Muscle of back (tissue), 13 donors: Measurements from ENCODE around the gene ARHGAP35. TPM values are rescaled to one million over a fixed set of nuclear protein-coding genes. Genes with fewer than 3 reads are reported as not detected.
"Not testable (repeated sequence)": the region's sequence is repeated elsewhere in the genome, so short reads cannot be mapped to it uniquely, and the experiment has no call there.

Experiments used
- DNase-seq, 3 donors: peaks; one replicate each; pipeline versions ENCODE4 v3.0.0 to v3.0.0-alpha.2; 2013
- long read RNA-seq, 9 donors: transcript quantifications; one replicate each; lab custom pipeline, GENCODE V29; 2026
- polyA plus RNA-seq, 10 donors: library from polyadenylated mRNA; unstranded; fragments of 120-200 nt; gene quantifications; one replicate each; pipeline ENCODE4 v1.2.1, GENCODE V29; 2013; ENCODE audit not compliant: insufficient read length in 10 of 10

Gene ARHGAP35
- 10 to 100 TPM; 32.3 to 44.8 (median 37.1) TPM for polyA plus RNA-seq
- long read RNA-seq, donor 1, full-length matches to known transcripts = 11 of 11 reads
- long read RNA-seq, donor 1, partial matches to known transcripts = 0 of 11 reads
- long read RNA-seq, donor 1, other reads (novel, unspliced or antisense) = 0 of 11 reads
- long read RNA-seq, donor 2, full-length matches to known transcripts = 11 of 11 reads
- long read RNA-seq, donor 2, partial matches to known transcripts = 0 of 11 reads
- long read RNA-seq, donor 2, other reads (novel, unspliced or antisense) = 0 of 11 reads
- long read RNA-seq, donor 3 = 0 reads
- long read RNA-seq, donor 4, full-length matches to known transcripts = 8 of 8 reads
- long read RNA-seq, donor 4, partial matches to known transcripts = 0 of 8 reads
- long read RNA-seq, donor 4, other reads (novel, unspliced or antisense) = 0 of 8 reads
- long read RNA-seq, donor 5, full-length matches to known transcripts = 16 of 21 reads
- long read RNA-seq, donor 5, partial matches to known transcripts = 5 of 21 reads
- long read RNA-seq, donor 5, other reads (novel, unspliced or antisense) = 0 of 21 reads
- long read RNA-seq, donor 6, full-length matches to known transcripts = 7 of 7 reads
- long read RNA-seq, donor 6, partial matches to known transcripts = 0 of 7 reads
- long read RNA-seq, donor 6, other reads (novel, unspliced or antisense) = 0 of 7 reads
- long read RNA-seq, donor 7, full-length matches to known transcripts = 10 of 62 reads
- long read RNA-seq, donor 7, partial matches to known transcripts = 52 of 62 reads
- long read RNA-seq, donor 7, other reads (novel, unspliced or antisense) = 0 of 62 reads
- long read RNA-seq, donor 8, full-length matches to known transcripts = 6 of 6 reads
- long read RNA-seq, donor 8, partial matches to known transcripts = 0 of 6 reads
- long read RNA-seq, donor 8, other reads (novel, unspliced or antisense) = 0 of 6 reads
- long read RNA-seq, donor 9, full-length matches to known transcripts = 1 of 1 reads
- long read RNA-seq, donor 9, partial matches to known transcripts = 0 of 1 reads
- long read RNA-seq, donor 9, other reads (novel, unspliced or antisense) = 0 of 1 reads

- peak in 1 of 3 donors; percentile 94 for DNase-seq
Observed at GRCh38 chr19:46860846-46861690, at the start of gene ARHGAP35. ARHGAP35 (plus strand) TSS chr19:46860997; CDS start chr19:46918676, 57,679 bp downstream.

GRCh38 chr19:46812977-46813838 is 47.6 kb upstream of the ARHGAP35 start:
- no peak for DNase-seq

DNA sequence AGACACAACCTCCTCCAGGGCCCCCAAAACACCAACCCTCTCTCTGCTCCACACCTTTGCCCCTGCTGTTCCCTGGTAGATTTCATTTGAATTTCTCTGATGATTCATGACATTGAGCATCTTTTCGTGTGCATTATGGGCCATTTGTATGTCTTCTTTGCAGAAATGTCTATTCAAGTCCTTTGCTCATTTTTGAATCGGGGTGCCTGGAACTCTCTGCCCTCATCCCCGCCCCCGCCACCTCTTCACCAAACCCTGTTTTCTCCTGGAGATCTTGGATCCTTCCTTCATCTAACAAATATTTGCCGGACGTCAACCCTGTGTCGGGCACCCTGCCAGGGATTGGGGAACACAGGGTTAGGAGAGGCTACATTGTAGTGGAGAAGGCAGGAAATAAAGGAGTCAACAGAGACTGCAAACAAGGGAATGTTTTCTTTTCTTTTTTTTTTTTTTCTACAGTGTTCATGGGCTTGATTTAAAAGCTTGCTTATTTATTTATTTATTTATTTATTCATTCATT is 46.9 kb upstream of the ARHGAP35 start:
- peak in 1 of 3 donors; percentile 53 for DNase-seq

DNA sequence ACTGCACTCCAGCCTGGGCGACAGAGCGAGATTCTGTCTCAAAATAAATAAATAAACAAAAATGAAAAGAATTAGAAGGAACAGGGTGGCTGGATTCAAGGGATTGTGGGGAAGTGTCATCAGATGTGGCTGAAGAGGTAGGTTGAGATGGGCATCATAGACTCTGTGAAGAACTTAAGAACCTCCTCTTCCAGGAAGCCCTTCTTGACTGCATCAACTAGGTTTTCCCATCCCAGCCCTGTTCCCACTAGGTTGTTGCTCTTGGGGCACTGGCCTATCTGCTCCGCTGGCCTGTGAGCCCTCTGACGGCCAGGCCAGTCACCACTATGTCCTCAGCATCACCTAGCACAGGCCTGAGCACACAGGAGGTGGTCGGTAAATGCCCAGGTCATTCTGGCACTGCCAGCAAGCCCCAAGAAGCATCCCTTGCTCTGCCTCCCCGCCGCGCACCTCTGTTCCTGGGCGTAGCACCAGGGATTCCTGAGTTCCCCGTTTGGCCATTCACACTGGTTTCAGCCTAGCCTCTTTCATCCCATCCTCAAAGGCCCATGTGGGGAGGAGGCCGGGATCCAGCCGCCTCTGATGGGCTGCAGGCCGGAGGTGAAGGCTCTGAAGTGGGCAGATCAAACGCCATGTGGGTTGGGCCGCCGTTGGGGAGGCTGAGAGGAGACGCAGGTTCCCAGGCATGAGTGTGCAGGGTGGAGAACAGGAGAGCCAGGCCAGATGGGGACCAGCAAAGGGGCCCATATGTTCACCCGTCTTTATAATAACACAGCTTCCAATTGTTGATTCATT is 44.8 kb upstream of the ARHGAP35 start:
- no peak for DNase-seq

- DNase-seq = no peak
Observed at GRCh38 chr19:46818812-46819211, 42.0 kb upstream of the ARHGAP35 start.

GRCh38 chr19:46821512-46822409 is 39.0 kb upstream of the ARHGAP35 start:
- DNase-seq = peak in 1 of 3 donors; percentile 53

DNA sequence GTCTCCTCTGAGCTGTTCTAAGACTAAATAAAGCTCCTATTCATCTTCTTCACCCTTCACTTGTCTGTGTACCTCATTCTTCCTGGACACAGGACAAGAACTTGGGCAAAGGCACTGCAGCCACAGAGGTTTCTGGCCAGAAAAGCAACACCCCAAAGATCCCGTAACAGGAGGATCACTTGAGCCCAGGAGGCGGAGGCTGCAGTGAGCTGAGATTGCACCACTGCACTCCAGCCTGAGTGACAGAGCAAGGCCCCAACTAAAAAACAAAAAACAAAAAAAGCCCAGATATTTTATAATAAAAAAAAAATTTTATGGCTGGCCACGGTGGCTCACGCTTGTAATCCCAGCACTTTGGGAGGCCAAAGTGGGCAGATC is 38.4 kb upstream of the ARHGAP35 start:
- not testable (repeated sequence) for DNase-seq

- no peak for DNase-seq
Observed at GRCh38 chr19:46823049-46823448, 37.7 kb upstream of the ARHGAP35 start.

- DNase-seq = no peak
Observed at GRCh38 chr19:46824890-46825730, 35.7 kb upstream of the ARHGAP35 start.

DNA sequence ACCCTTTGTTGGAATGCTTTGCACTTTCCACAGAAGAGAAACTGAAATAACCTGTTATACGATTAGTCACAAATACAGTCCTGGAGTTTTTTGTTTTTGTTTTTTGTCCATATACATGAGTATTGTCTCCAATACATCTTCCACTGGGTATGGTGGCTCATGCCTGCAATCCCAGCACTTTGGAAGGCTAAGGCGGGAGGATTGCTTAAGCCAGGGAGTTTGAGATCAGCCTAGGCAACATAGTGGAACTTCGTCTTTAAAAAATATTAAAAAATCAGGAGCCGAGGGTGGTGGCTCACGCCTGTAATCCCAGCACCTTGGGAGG is 35.1 kb upstream of the ARHGAP35 start:
- no peak for DNase-seq

DNA sequence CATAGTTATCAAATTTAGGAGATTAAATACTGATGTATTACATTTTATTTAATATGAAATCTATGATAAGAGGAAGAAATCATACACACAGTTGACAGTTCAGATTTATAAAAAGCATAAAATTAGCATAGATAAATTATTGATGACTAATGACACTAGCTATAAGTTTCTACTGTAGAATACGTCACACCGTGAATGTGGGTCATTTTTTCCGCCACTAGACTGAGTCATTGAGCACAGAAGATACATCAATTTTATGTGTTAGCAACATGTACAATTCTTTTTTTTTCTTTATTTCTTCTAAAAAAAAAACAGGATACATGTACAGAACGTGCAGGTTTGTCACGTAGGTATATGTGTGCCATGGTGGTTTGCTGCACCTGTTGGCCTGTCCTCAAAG is 32.3 kb upstream of the ARHGAP35 start:
- DNase-seq = no peak

DNA sequence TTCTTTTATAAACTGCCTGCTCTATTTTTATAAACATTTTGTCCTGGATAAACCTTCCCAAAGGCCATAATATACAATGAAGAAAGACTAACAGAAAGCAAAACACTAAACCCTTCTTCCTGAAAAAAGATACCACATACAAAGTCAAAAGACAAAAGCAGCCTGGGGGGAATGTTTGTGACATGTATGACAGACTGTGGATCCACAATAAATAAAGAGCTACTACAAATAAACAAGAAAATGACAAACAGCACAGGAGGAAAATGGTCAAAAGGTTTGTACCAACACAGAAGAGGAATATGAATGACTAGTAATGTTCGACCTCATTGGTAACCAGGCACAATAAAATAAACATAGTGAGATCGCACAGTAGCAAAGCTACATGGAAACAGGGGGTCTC is 29.9 kb upstream of the ARHGAP35 start:
- DNase-seq = no peak

DNA sequence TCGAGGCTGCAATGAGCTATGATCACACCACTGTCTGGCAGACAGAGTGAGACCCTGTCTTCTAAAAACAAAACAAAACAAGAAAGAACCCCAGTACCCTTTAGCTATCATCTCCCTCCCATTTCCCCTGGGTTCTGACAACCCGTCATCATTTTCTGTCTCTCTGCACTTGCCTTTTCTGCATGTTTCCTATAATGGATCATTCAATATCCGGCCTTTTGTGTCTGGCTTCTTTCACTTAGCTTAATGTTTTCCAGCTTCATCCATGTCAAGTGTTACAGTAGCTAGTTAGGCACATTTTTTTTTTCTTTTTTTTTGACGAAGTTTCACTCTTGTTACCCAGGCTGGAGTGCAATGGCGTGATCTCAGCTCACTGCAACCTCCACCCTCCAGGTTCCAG is 26.7 kb upstream of the ARHGAP35 start:
- DNase-seq = no peak

GRCh38 chr19:46834984-46835383 is 25.8 kb upstream of the ARHGAP35 start:
- DNase-seq = no peak

DNA sequence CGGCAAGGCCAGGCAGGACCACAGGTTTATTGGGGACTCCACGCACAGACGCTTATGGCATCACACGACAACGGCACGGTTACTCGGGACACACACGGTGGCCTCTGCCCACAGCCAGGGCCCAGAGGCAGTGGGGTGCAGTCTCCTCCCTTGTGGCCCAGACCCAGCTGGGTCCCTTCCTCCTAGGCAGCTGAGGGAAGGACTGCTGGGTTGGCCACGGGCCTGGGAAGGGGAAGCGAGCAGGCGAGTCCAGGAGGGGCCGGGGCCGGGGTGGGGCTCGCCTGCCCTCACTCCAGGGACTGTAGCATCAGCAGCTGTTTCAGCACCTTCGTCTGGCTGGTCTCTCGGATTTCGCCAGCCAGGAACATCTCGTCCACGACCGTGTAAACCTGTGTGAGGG is 22.6 kb upstream of the ARHGAP35 start:
- no peak for DNase-seq

DNA sequence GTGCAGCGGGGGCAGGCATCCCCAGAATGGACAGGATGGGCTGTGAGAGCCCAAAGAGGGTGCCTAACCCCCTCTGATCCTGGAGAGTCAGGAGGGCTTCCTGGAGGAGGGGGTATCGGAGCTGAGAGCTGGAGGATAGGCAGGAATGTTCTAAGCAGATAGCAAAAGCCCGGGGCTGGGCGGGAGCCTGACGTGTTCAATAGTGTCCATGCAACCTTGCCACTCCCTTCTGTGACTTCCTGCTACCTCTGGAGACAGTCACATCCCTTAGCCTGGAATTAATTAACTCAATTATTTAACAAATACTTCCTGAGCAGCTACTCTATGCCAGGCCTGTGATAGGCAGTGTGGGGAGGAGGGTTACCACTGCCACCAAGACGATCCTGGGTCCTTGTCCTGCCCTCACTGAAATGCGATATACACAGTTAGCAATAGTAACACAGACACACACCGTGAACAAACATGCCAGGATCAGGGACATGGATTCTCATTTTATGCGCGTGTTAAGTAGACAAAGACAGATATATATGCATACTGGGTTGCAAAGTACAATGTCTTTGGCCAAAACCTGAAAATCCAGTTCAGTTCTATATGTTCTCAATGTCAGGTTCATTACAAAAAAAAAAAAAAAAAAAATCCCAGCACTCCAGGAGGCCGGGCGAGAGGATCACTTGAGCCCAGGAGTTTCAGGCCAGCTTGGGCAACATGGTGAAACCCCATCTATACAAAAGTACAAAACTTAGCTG is 20.9 kb upstream of the ARHGAP35 start:
- DNase-seq = no peak
